ENCODE results near the gene NUDT5.
A peak's percentile ranks its signal among the peaks of the same experiment; 100 is the strongest.

NUDT5 gene

GRCh38 chr10:12191715-12192114 lies 4.0 kb downstream of the NUDT5 start:
- Histone ChIP-seq H3K9ac (0 out of 2 replicates have a peak overlapping the region, but pooled peaks have one; percentile 19), H3K36me3 (peaks cover 29% of the 10 kb centered on the region), H3K27me3 (no peaks in the 10 kb centered on the region), H3K4me2 (peak overlapping the region; percentile 42), H3K27ac (no peak overlapping the region), H3K4me3 (no peak overlapping the region), H3K9me3 (no peaks in the 10 kb centered on the region), H3K4me1 (peaks cover 40% of the 10 kb centered on the region), H4K20me1 (peaks cover 26% of the 10 kb centered on the region)
- TF ChIP-seq Cebpa-rat (IDR thresholded peaks at IDR 0.05), result no peak

- peaks cover 19% of the 10 kb centered on the region for H4K20me1 ChIP-seq
- peaks cover 48% of the 10 kb centered on the region for H3K36me3 ChIP-seq
- no peak overlapping the region for H3K27ac ChIP-seq
- H3K27me3 ChIP-seq, result no peaks in the 10 kb centered on the region
- no peak overlapping the region for H3K4me2 ChIP-seq
- no peaks in the 10 kb centered on the region for H3K9me3 ChIP-seq
- no peak overlapping the region for H3K4me3 ChIP-seq
- no peak for TF ChIP-seq Cebpa-rat (IDR thresholded peaks at IDR 0.05)
- no peak overlapping the region for H3K9ac ChIP-seq
- peaks cover 41% of the 10 kb centered on the region for H3K4me1 ChIP-seq
Observed at GRCh38 chr10:12189426-12189825, 6.3 kb downstream of the NUDT5 start.

DNA sequence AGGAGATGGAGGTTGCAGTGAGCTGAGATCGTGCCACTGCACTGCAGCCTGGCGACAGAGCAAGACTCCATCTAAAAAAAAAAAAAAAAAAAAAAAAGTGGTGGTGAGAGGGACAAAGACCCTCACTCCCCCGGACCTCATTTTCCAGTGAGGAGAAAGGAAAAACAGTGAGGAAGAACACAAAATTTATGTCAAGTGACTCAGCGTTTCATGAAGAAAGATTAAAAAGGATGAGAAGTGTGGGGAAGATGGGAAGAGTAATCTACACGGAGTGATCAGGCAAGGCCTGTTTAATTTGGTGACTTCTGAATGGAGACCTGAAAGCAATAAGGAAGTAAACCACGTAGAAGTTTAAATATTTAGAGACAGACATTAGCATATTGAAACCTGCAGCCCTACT lies 7.0 kb downstream of the NUDT5 start:
- Histone ChIP-seq H3K4me1 (peaks cover 33% of the 10 kb centered on the region), H3K27ac (no peak overlapping the region), H4K20me1 (peaks cover 11% of the 10 kb centered on the region), H3K9me3 (no peaks in the 10 kb centered on the region), H3K36me3 (peaks cover 48% of the 10 kb centered on the region), H3K4me3 (no peak overlapping the region), H3K27me3 (no peaks in the 10 kb centered on the region), H3K4me2 (no peak overlapping the region), H3K9ac (no peak overlapping the region)
- no peak for TF ChIP-seq Cebpa-rat (IDR thresholded peaks at IDR 0.05)

DNA sequence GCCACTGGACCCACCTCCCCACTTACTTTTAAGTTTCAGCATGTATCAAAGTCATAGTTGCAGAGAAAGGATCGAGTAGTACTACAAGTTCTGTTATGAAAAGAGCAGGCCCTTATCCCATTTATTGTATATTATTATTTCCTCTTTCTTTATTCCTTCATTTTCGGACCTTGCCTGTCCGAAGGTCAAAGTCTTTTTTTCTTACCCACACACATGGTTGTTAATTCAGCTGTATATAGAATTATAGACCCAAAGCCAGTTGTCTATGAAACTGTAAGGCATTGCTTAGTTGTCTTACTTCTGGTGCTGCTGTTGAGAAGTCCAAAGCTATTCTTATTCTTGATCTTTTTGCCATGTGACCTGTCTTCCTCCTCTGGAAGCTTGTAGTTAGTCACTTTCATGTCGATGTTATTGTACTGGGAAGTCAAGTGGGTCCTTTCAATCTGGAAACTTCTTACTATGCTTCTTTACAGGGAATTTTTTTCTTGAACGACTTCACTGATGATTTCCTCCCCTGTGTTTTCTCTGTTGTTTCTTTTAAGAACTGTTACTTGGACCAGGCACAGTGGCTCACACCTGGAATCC lies 8.3 kb downstream of the NUDT5 start:
- TF ChIP-seq Cebpa-rat (IDR thresholded peaks at IDR 0.05), result no peak

GRCh38 chr10:12186323-12186722 lies 9.4 kb downstream of the NUDT5 start:
- H3K27me3 ChIP-seq, result no peaks in the 10 kb centered on the region
- H3K36me3 ChIP-seq, result peaks cover 60% of the 10 kb centered on the region
- H3K9ac ChIP-seq, result no peak overlapping the region
- peaks cover 37% of the 10 kb centered on the region for H3K4me1 ChIP-seq
- no peak overlapping the region for H3K27ac ChIP-seq
- no peak for TF ChIP-seq Cebpa-rat (IDR thresholded peaks at IDR 0.05)
- peak overlapping the region; percentile 17; the same call in 1 of the 2 replicates for H3K4me2 ChIP-seq
- H4K20me1 ChIP-seq, result peaks cover 12% of the 10 kb centered on the region
- H3K9me3 ChIP-seq, result no peaks in the 10 kb centered on the region
- H3K4me3 ChIP-seq, result no peak overlapping the region

More for the DNA sequence above, 8.3 kb downstream of the NUDT5 start:
- no peak overlapping the region for H3K9ac ChIP-seq
- H3K27ac ChIP-seq, result no peak overlapping the region
- H3K36me3 ChIP-seq, result peaks cover 54% of the 10 kb centered on the region
- H3K9me3 ChIP-seq, result no peaks in the 10 kb centered on the region
- no peak overlapping the region for H3K4me2 ChIP-seq
- peaks cover 13% of the 10 kb centered on the region for H4K20me1 ChIP-seq
- no peaks in the 10 kb centered on the region for H3K27me3 ChIP-seq
- no peak overlapping the region for H3K4me3 ChIP-seq
- peaks cover 41% of the 10 kb centered on the region for H3K4me1 ChIP-seq

- Histone ChIP-seq H3K4me1 (peaks cover 26% of the 10 kb centered on the region), H4K20me1 (peaks cover 12% of the 10 kb centered on the region), H3K4me3 (no peak overlapping the region), H3K9me3 (no peaks in the 10 kb centered on the region), H3K36me3 (peaks cover 81% of the 10 kb centered on the region), H3K27me3 (no peaks in the 10 kb centered on the region), H3K4me2 (no peak overlapping the region), H3K9ac (no peak overlapping the region), H3K27ac (no peak overlapping the region)
- no peak for TF ChIP-seq Cebpa-rat (IDR thresholded peaks at IDR 0.05)
Observed at GRCh38 chr10:12184165-12184564, 11.5 kb downstream of the NUDT5 start.

- H3K27ac ChIP-seq, result no peak overlapping the region
- H4K20me1 ChIP-seq, result peaks cover 7% of the 10 kb centered on the region; the same call in 1 of the 2 replicates
- H3K4me1 ChIP-seq, result peaks cover 16% of the 10 kb centered on the region
- H3K36me3 ChIP-seq, result peaks cover 86% of the 10 kb centered on the region
- H3K9ac ChIP-seq, result no peak overlapping the region
- H3K4me3 ChIP-seq, result no peak overlapping the region
- H3K4me2 ChIP-seq, result no peak overlapping the region
- H3K27me3 ChIP-seq, result no peaks in the 10 kb centered on the region
- no peaks in the 10 kb centered on the region for H3K9me3 ChIP-seq
- no peak for TF ChIP-seq Cebpa-rat (IDR thresholded peaks at IDR 0.05)
Observed at GRCh38 chr10:12181065-12181775, 14.5 kb downstream of the NUDT5 start.

DNA sequence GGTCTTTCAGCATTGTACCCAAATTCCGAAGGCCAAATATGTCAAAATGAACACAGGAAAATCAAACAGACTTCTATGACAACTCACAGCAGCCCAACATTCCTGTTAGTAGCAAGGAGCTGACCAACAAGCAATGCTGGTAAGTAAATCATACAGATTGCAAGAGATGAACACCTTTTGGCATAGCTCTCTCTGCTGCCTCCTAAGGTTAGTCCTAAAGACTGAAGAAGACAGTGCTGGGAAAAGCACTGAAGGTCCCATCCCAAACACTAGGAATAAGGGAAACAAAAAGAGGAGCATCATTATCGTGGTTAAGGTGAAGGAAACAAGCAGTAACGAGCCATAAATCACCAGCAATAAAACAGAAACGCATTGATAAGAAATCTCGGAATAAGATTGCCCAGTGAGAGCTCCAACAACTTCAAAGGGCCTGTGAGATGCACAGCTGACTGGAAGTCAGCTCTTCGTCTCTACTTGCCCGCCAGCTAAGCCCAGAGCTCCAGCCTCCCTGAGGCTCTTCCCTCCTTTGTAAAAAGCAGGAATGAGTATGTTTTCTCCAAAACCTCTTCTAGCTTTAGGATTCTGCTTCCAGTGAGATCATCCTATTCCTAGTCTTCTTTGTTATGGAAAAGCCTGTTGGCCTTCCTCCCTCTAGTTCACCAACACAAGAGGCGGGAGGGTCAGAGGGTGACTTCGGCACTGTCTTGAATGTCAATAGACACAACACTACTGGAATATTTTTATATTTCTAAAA lies 15.3 kb downstream of the NUDT5 start:
- Histone ChIP-seq H3K4me3 (no peak overlapping the region), H3K36me3 (peaks cover 86% of the 10 kb centered on the region), H3K4me1 (peaks cover 15% of the 10 kb centered on the region), H3K27me3 (no peaks in the 10 kb centered on the region), H3K9ac (no peak overlapping the region), H3K27ac (no peak overlapping the region), H4K20me1 (peaks cover 7% of the 10 kb centered on the region; the same call in 1 of the 2 replicates), H3K4me2 (no peak overlapping the region), H3K9me3 (no peaks in the 10 kb centered on the region)
- no peak for TF ChIP-seq Cebpa-rat (IDR thresholded peaks at IDR 0.05)

- H3K4me2 ChIP-seq, result no peak overlapping the region
Observed at GRCh38 chr10:12179606-12180170, 16.0 kb downstream of the NUDT5 start.

More at GRCh38 chr10:12179606-12180170, 16.0 kb downstream of the NUDT5 start:
- Histone ChIP-seq H3K9ac (no peak overlapping the region), H4K20me1 (peaks cover 7% of the 10 kb centered on the region; the same call in 1 of the 2 replicates), H3K36me3 (peaks cover 87% of the 10 kb centered on the region), H3K27ac (no peak overlapping the region), H3K27me3 (no peaks in the 10 kb centered on the region), H3K4me3 (no peak overlapping the region), H3K9me3 (no peaks in the 10 kb centered on the region), H3K4me1 (peaks cover 15% of the 10 kb centered on the region)
- TF ChIP-seq Cebpa-rat (IDR thresholded peaks at IDR 0.05), result no peak

Measured in BLaER1 (cell line).